Stimulated activated CD8-positive, alpha-beta memory T cell treated with anti-CD3 and anti-CD28 coated beads, Interleukin-15, amount 100 ng/mL, for 24 hours (primary cell): ENCODE measurements around the gene FBN2.
"Not testable (repeated sequence)": the region's sequence is repeated elsewhere in the genome, so short reads cannot be mapped to it uniquely, and the experiment has no call there.

ENCODE experiments used
- DNase-seq: peaks from one replicate; pipeline ENCODE4 v3.0.0-alpha.2; 2020; ENCODE audit warnings: low read depth

Gene FBN2

DNA sequence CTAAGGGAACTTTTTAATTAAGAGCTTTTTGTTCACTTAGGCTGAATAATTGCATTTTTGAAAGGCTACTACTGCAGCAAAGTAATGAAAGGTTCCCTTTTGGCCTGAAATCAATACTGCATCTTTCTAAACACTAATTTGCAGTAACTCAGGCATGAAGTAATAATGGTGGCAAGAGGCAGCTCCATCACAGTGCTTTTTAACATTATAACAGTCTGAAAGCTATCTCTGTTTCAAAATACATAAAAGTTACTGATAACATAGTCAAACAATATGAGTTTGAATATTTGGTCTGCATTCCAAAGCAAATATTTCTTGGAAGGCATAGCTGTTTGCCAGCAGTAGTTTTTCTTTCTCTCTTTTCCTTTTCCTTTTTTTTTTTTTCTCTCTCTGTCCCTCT lies 113.4 kb downstream of the FBN2 start:
- no peak for DNase-seq

DNA sequence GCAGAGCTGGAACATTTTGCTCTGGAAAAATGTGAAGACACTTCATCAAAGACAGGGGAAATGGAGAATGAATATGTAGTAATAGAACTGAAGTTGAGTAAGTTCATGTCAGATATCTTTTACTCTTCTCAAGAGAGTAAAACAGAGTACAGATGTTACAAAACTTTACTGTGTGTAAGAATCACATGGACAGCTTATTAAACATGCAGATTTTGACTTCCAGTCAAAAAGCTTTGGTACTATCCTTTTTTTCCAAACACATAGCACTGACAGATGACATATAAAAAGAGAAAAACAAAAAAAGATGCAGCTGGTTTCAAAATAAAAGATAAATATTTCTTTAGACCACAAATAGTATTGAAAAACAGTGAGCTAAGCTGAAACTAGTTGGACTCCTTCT lies 115.4 kb downstream of the FBN2 start:
- DNase-seq = no peak

DNA sequence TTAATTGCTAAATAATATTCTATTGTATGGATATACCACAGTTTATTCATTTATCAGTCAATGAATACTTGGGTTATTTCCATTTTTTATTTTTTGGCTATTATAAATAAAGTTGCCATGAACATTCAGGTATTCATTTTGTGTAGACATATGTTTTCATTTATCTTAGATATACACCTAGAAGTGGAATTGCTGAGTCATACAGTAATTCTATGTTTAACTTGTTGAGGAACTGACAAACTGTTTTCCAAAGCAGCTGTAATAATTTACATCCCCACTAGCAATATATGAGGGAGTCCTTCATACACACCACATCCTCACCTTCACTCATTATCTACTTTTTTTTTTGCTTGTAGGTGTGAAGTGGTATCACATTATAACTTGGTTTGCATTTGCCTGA lies 123.6 kb downstream of the FBN2 start:
- no peak for DNase-seq

DNA sequence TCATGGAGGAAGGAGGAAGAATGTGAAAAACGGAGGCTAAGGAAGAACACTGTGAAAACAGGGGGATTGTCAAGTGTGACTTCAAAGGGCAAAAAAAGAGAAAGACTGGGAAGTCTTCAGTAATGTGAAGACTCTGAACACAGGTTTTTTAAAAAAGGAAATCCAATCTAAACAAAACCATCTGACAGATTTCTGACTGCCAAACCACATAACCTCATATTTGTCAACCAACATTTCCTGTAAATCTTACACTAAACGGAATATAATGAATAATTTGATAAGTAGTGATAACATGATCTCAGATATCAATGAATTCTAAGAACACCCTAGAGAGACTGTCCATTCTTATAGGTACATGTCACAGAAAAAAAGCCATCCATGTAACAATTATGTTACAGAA lies 124.7 kb downstream of the FBN2 start:
- DNase-seq = no peak

DNA sequence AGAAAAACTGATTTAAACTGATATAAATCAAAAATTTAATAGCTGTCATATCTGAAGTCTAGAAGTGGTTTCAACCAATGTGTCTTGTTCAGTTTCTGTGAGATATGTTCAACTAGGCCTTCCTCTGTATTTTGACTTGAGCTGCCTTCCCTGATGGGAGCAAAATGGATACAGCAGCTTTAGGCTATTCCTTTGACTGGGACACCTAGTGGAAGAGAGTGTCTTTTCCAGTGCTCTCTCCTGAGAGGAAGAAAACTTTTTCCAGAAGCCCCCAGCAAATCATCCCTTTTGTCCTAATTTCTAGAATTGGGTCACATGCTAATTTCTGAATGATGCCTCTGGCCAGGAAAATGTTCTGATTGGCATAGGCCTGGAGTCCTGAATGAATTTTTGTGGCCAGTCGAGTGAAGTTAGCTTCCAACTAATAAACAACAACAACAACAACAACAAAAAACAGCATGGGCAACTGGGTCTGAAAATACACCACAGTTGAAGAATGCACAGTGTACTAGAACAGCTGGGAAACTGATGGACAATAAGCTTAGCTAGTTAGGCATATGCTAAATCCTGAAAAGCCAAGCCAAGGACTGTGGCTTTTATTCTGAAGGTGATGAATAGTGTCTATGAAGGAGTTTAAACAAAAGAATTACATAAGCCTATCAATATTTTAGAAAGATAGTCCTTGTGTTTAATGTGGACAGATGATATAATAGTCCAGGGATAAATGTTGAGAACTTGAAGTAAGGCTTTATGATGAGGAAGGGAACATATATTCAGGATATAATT lies 125.7 kb downstream of the FBN2 start:
- DNase-seq = no peak

DNA sequence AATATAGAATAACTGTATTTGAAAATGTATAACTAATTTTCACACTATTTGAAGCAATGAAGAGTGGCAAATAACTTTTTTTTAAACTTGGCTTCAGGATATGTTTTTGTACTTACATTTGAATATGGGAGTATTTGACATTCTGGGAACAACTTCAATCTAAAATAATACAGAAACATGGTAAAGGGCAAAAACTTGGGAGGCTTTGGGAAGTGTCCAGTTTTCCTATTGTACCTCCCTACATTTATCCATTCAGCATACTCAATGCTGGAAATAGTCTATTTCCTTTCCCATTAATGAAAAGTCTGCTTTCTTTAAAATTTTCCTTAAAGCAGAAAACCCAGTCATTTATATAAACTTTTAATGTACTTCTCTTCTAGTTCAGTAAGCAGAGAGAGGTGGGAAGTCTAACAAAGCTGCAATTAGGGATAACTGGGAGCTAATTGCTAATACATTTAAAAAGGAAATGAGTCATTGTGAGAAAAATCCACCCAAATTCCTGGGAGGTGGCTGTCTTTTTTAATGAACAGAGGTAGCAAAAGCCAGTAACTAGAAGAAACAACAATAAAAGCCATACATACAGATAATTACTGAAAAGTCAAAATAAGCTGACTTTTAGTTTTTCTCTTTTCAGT lies 128.8 kb downstream of the FBN2 start:
- DNase-seq = no peak

- DNase-seq = no peak
Measured at GRCh38 chr5:128408622-128409021, 129.4 kb downstream of the FBN2 start.

- no peak for DNase-seq
Measured at GRCh38 chr5:128407944-128408343, 130.1 kb downstream of the FBN2 start.

- DNase-seq = no peak
Measured at GRCh38 chr5:128406803-128407202, 131.2 kb downstream of the FBN2 start.

DNA sequence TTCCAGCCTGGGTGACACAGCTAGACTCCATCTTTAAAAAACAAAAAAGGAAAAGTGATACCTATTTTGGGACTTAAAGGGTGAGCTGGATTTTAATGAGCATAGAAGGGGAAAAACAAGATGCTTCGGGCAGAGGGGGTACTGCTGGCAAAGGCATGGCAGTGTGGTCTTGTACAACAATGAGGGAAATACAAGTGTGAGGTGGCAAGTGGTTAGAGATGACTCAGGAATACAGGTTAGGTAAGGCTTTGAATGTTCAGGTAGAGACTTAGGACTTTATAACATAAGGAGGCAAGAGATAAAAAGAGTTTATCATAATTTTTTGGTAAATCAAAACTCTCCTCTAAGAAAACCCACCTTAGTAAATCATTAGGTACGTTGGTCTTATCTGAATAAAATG lies 132.9 kb downstream of the FBN2 start:
- no peak for DNase-seq

GRCh38 chr5:128403333-128403732 lies 134.7 kb downstream of the FBN2 start:
- DNase-seq = no peak

DNA sequence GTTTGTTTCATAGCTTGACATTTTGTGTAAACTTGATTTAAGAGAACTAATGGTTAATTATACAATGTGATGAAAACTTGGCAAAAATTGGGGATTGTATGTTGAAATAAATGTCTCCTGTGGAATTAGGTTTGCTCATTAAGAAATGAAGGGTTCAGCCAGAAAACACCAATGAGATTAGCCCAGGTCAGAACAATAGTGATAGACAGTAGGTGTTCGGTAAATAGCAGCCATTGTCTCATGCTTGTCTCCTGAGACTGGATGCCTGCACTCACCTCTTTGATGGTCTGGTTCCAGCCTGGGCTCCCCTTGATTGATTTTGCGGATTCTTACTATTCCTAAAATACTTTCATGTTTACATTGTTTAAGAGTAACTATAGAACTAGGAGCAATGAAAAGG lies 135.5 kb downstream of the FBN2 start:
- no peak for DNase-seq

GRCh38 chr5:128400766-128401165 lies 137.3 kb downstream of the FBN2 start:
- not testable (repeated sequence) for DNase-seq

- no peak for DNase-seq
Measured at GRCh38 chr5:128399111-128399510, 138.9 kb downstream of the FBN2 start.

DNA sequence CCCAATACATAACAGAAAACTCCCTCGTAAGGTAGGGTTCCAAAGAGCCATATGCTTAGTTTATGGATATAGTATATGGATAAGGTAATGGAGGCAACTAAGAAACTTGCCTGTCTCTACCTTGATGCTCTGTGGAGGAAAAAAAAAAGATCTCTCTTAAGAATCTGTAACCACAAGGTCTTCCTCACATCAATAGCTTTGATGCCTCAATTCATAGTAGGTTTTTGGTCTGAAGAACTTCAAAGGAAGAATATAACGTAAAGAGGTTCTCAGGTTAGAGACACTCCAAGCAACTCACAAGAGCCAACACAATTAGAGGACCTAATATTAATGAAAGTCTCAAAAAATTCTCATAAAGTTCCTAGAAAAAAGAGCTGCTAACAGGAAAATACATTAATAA lies 140.2 kb downstream of the FBN2 start:
- DNase-seq = no peak

DNA sequence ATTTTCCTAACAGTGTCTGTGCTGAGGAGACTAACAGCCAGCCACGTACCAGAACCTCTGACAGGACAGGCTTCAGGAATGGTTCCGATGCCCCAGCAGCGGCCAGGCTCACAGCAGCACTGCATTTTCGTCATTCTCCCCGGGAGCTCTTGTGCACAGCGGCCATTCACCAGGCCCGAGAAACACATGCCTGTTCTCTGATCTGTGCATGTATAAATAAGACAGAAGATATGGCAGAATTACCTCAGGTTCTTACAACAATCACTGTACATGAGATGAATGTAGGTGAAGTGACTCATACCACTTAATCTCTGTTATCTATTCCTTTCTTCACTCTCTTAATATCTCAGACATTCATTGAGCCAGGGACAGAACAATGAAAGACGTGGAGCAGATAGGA lies 143.0 kb downstream of the FBN2 start:
- DNase-seq = no peak

DNA sequence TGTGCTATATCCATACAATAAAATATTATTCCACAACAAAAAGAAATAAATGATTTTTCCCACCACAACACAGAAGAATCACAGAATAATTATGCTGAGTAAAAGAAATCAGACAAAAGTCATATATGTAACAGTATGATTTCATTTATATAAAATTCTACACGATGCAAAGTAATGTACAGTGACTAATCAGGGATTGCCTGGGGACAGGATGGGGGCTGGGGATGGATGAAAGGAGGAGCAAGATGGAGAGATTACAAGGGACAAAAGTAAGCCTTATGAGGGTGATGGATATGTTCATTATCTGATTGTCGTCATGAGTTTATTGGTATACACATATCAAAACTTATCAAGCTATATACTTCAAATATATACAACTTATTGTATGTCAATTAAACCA lies 154.0 kb downstream of the FBN2 start:
- no peak for DNase-seq

GRCh38 chr5:128380337-128380736 lies 157.7 kb downstream of the FBN2 start:
- DNase-seq = no peak

DNA sequence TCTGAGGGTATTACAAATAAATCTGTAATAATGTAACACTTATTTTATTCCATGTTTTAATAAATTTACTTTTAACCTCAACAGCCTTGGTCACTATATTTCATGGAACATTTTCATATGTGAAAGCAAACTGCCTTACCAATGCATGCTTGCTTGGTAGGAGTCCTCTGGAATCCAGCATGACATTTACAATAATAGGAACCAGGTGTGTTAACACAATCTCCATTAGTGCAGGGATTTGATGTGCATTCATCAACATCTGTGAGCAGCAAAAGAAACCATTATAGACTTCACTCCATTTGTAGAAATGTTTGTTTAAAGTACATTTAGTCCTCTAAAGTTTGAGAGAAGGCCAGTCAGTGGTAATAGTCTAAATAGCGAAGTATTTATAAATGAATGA lies 159.4 kb downstream of the FBN2 start:
- DNase-seq = no peak

DNA sequence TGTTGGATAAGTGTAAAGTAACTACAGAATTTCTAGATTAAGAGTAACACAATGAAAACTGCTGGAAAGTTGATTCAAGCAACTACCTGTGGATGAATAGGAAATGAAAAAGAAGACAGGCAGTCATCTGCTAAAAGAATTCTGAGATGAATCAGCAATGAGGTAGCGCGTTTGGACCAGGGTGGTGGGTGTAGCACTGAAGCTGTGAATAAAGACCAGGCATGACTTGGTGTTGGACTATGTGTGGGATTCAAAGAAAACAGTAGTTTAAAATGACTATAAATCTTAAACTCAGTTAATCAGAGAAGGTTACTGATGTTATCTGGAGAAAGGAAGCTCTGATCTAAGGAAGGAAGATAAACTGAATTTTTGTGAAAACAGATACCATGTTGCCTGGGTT lies 159.8 kb downstream of the FBN2 start:
- no peak for DNase-seq

- DNase-seq = no peak
Measured at GRCh38 chr5:128376577-128376976, 161.5 kb downstream of the FBN2 start.

DNA sequence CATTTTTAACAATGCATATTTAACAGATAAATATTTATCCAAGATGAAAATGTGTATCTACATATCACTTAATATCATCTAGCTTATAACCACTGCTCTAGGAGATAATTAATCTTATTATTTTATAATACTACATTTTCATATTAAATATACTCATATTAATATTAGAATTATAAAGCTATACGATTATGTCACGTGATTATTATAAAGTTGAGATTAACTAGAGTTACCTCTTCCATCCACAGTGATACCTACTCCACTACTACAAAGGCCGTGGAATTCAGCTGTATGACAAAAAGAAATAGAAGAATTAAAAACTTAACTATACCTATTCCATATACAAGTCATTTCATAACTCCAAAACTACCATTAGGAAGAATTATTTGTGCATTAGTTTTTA lies 171.9 kb downstream of the FBN2 start:
- no peak for DNase-seq

- DNase-seq = no peak
Measured at GRCh38 chr5:128362370-128362769, 175.7 kb downstream of the FBN2 start.

- DNase-seq = no peak
Measured at GRCh38 chr5:128358826-128359225, 179.2 kb downstream of the FBN2 start.
